H7 (cell line): Measurements from ENCODE around the gene ZBTB3. TPM values are rescaled to one million over a fixed set of nuclear protein-coding genes. Genes with fewer than 3 reads are reported as not detected.
"Not testable (repeated sequence)": the region's sequence is repeated elsewhere in the genome, so short reads cannot be mapped to it uniquely, and the experiment has no call there.

Experiments
- DNase-seq: peaks from one replicate; pipeline ENCODE4 v3.0.0; 2012
- H3K27me3 ChIP-seq: 2 replicates; pipeline ENCODE4 v1.6.0; 2011; ENCODE audit warnings: mild to moderate bottlenecking, low read length; ENCODE audit not compliant: control insufficient read depth, insufficient read depth
- H3K36me3 ChIP-seq: replicated peaks from 2 replicates; pipeline ENCODE4 v1.5.1; 2011; ENCODE audit warnings: low read length; ENCODE audit not compliant: control insufficient read depth, insufficient read depth
- H3K4me3 ChIP-seq: 2 replicates; pipeline ENCODE4 v1.5.1; 2011; ENCODE audit warnings: low read depth, mild to moderate bottlenecking, control low read depth, low read length, moderate library complexity; ENCODE audit not compliant: insufficient read depth
- total RNA-seq: library from RNA; depleted of rRNA; stranded (reverse); fragments of >200 nt; shearing (Covaris generic); gene quantifications from 2 replicates; pipeline ENCODE4 v1.2.3, GENCODE V29; 2014

Gene ZBTB3
- total RNA-seq, 1 experiment from 2014 or later = 26.8 TPM

- H3K27me3 ChIP-seq = no peaks in the 10 kb centered on the region
- H3K4me3 ChIP-seq = no peak overlapping the region
- DNase-seq = no peak
- peaks cover 6% of the 10 kb centered on the region for H3K36me3 ChIP-seq
Measured at GRCh38 chr11:62732830-62733229, 21.1 kb downstream of the ZBTB3 start.

GRCh38 chr11:62730076-62730475 is 23.9 kb downstream of the ZBTB3 start:
- not testable (repeated sequence) for DNase-seq, H3K36me3 ChIP-seq, H3K27me3 ChIP-seq, H3K4me3 ChIP-seq

DNA sequence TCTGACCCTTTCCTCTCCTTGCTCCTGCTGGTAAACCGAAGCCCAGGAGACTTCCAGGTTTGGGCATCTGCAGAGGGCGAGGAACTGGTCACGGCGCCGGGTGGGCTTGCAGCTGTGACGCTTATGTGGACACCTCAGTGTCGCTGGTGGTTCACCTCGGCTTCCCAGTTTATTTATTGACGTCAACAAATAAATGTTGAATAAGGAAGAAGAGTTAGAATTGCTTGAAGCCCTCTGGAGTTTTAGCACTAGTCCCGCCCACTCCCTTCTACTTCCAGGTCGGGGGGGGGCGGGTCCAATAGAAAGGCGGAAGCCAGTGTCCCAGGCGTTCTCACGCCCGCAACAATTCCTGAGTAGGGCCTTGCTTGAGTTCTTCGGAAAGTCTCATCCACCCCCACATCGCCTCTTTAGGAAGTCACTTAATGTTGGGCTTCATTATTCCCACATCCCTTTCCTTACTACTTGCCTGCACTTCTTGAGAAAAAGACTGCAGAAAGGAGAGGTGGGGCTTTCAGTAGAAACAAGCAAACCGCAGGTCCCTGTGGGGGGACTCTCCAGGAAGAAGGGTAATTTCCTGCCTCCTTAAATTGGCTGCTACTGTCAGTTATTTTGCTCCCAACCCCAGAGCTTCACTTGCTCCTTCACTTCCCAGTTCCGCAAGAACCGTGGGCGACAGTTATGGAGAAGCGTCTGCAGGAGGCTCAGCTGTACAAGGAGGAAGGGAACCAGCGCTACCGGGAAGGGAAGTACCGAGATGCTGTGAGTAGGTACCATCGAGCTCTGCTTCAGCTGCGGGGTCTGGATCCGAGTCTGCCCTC is 25.6 kb downstream of the ZBTB3 start, which contains the start of gene TTC9C:
TTC9C (plus strand) TSS at position 316 of the 818 bp plus-strand sequence; CDS start at position 679, 363 bp downstream.
- DNase-seq = peak; percentile 87
- peak within 1 kb of the TSS; percentile 99 for H3K4me3 ChIP-seq
- H3K27me3 ChIP-seq = no peaks in the 10 kb centered on the region
- H3K36me3 ChIP-seq = peaks cover 9% of the 10 kb centered on the region

DNA sequence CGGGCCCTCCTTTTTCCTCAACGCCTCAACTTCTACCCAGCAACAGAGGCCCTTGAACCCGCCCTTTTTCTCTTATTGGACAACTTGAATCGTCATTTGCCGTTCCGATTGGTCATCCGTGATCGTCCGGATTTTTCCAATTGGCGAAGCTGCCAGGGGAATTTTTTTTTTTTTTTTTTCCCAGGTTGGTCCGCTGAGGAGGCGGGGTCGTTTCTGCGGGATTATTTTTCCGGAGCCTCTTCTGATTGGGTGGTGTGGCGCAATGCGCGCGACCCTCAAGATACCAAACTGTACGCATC is 26.1 kb downstream of the ZBTB3 start:
- Histone ChIP-seq H3K27me3 (no peaks in the 10 kb centered on the region), H3K4me3 (peak overlapping the region; percentile 99), H3K36me3 (peaks cover 13% of the 10 kb centered on the region)
- peak; percentile 90 for DNase-seq

- H3K36me3 ChIP-seq = peaks cover 18% of the 10 kb centered on the region
- peak; percentile 99 for DNase-seq
- no peaks in the 10 kb centered on the region for H3K27me3 ChIP-seq
- H3K4me3 ChIP-seq = peak within 1 kb of the TSS; percentile 99
Measured at GRCh38 chr11:62727165-62727871, 26.6 kb downstream of the ZBTB3 start, which contains the start of gene HNRNPUL2. Gene HNRNPUL2 (minus strand): TSS chr11:62727457. CDS start chr11:62727156, 301 bp downstream.

DNA sequence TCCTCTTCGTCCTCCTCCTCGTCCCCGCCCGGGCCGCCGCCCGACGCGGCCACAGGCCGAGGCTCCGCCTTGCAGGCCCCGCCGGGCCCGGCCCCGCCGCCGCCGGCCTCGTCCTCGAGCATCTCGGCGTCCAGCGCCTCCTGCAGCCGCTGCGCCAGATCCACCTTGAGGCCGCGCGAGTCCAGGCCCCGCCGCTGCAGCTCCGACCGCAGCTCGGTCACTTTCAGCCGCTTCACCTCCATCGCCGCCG is 27.1 kb downstream of the ZBTB3 start:
- Histone ChIP-seq H3K27me3 (no peaks in the 10 kb centered on the region), H3K36me3 (peaks cover 23% of the 10 kb centered on the region), H3K4me3 (peak overlapping the region; percentile 99)
- no peak for DNase-seq

- peak overlapping the region; percentile 99 for H3K4me3 ChIP-seq
- peaks cover 28% of the 10 kb centered on the region for H3K36me3 ChIP-seq
- H3K27me3 ChIP-seq = no peaks in the 10 kb centered on the region
- no peak for DNase-seq
Measured at GRCh38 chr11:62726156-62726914, 27.6 kb downstream of the ZBTB3 start.

- H3K4me3 ChIP-seq = peak overlapping the region; percentile 99
- DNase-seq = no peak
- peaks cover 34% of the 10 kb centered on the region for H3K36me3 ChIP-seq
- no peaks in the 10 kb centered on the region for H3K27me3 ChIP-seq
Measured at GRCh38 chr11:62725646-62726045, 28.3 kb downstream of the ZBTB3 start.

DNA sequence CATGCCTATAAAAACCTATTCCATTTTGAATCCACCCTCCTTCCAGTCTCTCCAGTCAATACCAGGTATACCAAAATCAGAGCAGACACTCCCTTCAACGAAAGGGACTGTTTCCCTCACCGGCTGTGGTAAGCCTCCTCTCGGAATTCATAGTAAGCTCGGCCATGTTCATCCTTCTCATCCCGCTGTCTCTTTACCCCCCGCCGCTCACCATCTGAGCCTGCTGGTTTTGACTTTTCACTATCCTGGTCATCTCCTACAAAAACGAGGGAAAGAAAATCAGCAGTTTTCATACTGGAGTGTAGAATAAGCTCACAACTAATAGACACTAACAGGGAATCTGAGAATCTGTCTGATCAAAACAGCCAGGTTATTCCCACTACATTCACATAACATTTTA is 29.8 kb downstream of the ZBTB3 start:
- no peaks in the 10 kb centered on the region for H3K27me3 ChIP-seq
- H3K36me3 ChIP-seq = peaks cover 45% of the 10 kb centered on the region
- no peak for DNase-seq
- H3K4me3 ChIP-seq = no peak overlapping the region

DNA sequence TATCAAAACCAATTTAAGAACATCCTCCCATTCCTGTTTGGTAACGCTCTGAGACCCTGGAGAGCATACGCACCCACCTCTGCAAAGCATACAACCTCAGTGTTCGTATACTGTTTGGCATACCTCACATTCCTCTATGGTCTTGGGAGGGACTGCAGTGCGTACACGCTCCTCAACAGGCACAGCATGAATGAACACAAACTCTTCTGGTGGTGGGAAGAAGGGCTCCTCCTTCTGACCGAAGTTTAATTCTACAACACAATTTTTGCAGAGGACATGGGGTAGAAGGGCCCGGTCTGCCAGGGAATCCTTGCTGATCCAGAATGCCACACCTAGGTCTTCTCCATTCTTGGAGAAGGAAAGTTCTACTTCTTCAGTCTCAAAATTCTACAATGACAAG is 32.0 kb downstream of the ZBTB3 start:
- Histone ChIP-seq H3K27me3 (no peaks in the 10 kb centered on the region), H3K36me3 (peaks cover 57% of the 10 kb centered on the region), H3K4me3 (no peak overlapping the region)
- peak; percentile 48 for DNase-seq

DNA sequence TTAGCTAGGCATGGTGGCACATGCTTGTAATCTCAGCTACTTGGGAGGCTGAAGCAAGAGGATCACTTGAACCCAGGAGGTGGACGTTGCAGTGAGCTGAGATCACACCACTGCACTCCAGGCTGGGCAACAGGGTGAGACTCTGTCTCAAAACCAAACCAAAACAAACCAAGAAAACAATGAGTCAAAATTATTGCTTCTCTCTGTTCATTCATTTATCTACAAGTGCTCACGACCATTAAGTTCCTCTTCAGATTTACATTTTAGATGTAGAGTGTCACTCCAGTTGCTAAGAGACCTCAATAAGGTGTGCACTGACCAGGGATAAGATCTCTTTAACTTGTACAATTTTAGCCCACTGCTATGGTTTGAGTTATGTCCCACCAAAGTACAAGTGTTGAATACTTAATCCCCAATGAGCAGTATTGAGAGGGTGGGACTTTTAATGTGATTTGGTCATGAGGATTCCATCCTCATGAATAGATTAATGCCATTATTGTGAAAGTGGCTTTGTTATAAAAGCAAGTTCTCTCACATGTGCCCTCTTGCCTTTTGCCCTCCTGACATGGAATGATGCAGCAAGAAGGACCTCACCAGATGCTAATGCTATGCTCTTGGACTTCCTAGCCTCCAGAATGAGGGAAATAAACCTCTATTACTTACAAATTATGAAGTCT is 34.5 kb downstream of the ZBTB3 start:
- Histone ChIP-seq H3K36me3 (peaks cover 78% of the 10 kb centered on the region), H3K27me3 (no peaks in the 10 kb centered on the region), H3K4me3 (no peak overlapping the region)
- DNase-seq = no peak

- peaks cover 70% of the 10 kb centered on the region for H3K36me3 ChIP-seq
- DNase-seq = no peak
- no peak overlapping the region for H3K4me3 ChIP-seq
- no peaks in the 10 kb centered on the region for H3K27me3 ChIP-seq
Measured at GRCh38 chr11:62716816-62717215, 37.1 kb downstream of the ZBTB3 start.

DNA sequence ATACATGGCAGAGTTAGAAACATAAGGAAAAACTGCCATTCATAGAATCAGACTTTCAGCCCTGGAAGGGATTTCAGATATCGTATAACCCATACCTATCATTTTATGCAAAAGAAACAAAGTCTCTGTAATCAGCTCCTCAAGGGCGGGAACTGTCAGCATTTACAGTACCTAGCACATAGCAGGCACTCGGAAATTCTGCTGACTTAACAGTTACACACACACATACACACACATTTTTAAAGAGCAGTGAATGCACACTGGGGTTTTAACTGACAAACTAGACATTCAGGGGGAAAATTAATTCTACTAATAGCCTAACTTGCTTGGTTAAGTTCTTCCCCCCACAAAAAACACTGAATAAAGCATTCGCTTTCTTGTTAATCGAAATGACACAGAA is 37.8 kb downstream of the ZBTB3 start:
- no peaks in the 10 kb centered on the region for H3K27me3 ChIP-seq
- no peak overlapping the region for H3K4me3 ChIP-seq
- no peak for DNase-seq
- peaks cover 65% of the 10 kb centered on the region for H3K36me3 ChIP-seq
